ENCODE results near the gene MYOM1.

The MYOM1 gene

GRCh38 chr18:3154214-3154613, 65.6 kb downstream of the MYOM1 start:
- DNase-seq (ENCODE audit: insufficient read length, low spot score) (no peak), FAIRE-seq (no peak)

- DNase-seq (ENCODE audit: insufficient read length, low spot score) = no peak
- peak; percentile 31 for FAIRE-seq
These were observed 66.6 kb downstream of the MYOM1 start for GRCh38 chr18:3153107-3153704.

GRCh38 chr18:3152294-3152693, 67.5 kb downstream of the MYOM1 start:
- no peak for FAIRE-seq
- DNase-seq (ENCODE audit: insufficient read length, low spot score) = no peak

- DNase-seq (ENCODE audit: insufficient read length, low spot score) (peak; percentile 44), FAIRE-seq (peak; percentile 88)
These were observed 68.1 kb downstream of the MYOM1 start for GRCh38 chr18:3151399-3152264.

- FAIRE-seq = no peak
- DNase-seq (ENCODE audit: insufficient read length, low spot score) = no peak
These were observed 69.1 kb downstream of the MYOM1 start for GRCh38 chr18:3150688-3151087.

GRCh38 chr18:3150274-3150673, 69.5 kb downstream of the MYOM1 start:
- DNase-seq (ENCODE audit: insufficient read length, low spot score) (no peak), FAIRE-seq (no peak)

GRCh38 chr18:3148930-3149535, 70.7 kb downstream of the MYOM1 start:
- no peak for DNase-seq (ENCODE audit: insufficient read length, low spot score)
- FAIRE-seq = no peak

GRCh38 chr18:3147935-3148554, 71.7 kb downstream of the MYOM1 start:
- FAIRE-seq = no peak

GRCh38 chr18:3140986-3141639, 78.7 kb downstream of the MYOM1 start:
- FAIRE-seq (no peak), DNase-seq (ENCODE audit: insufficient read length, low spot score) (no peak)

More at GRCh38 chr18:3147935-3148554, 71.7 kb downstream of the MYOM1 start:
- DNase-seq (ENCODE audit: insufficient read length, low spot score) = no peak

GRCh38 chr18:3140342-3140741, 79.4 kb downstream of the MYOM1 start:
- DNase-seq (ENCODE audit: insufficient read length, low spot score) (no peak), FAIRE-seq (no peak)

GRCh38 chr18:3139406-3139805, 80.4 kb downstream of the MYOM1 start:
- DNase-seq (ENCODE audit: insufficient read length, low spot score) = no peak
- FAIRE-seq = no peak

GRCh38 chr18:3138274-3138975, 81.3 kb downstream of the MYOM1 start:
- no peak for FAIRE-seq
- DNase-seq (ENCODE audit: insufficient read length, low spot score) = no peak

GRCh38 chr18:3135536-3135935, 84.2 kb downstream of the MYOM1 start:
- DNase-seq (ENCODE audit: insufficient read length, low spot score) (no peak), FAIRE-seq (no peak)

- FAIRE-seq = no peak
These were observed 87.1 kb downstream of the MYOM1 start for GRCh38 chr18:3132700-3133099.

GRCh38 chr18:3130344-3130743, 89.4 kb downstream of the MYOM1 start:
- FAIRE-seq = no peak
- DNase-seq (ENCODE audit: insufficient read length, low spot score) = no peak

More at GRCh38 chr18:3132700-3133099, 87.1 kb downstream of the MYOM1 start:
- no peak for DNase-seq (ENCODE audit: insufficient read length, low spot score)

GRCh38 chr18:3129053-3129864, 90.5 kb downstream of the MYOM1 start:
- FAIRE-seq (peak; percentile 94), DNase-seq (ENCODE audit: insufficient read length, low spot score) (peak; percentile 69)

- DNase-seq (ENCODE audit: insufficient read length, low spot score) = no peak
- no peak for FAIRE-seq
These were observed 93.2 kb downstream of the MYOM1 start for GRCh38 chr18:3126457-3127097.

- FAIRE-seq = no peak
- no peak for DNase-seq (ENCODE audit: insufficient read length, low spot score)
These were observed 94.9 kb downstream of the MYOM1 start for GRCh38 chr18:3124822-3125221.

GRCh38 chr18:3122851-3123250, 96.9 kb downstream of the MYOM1 start:
- DNase-seq (ENCODE audit: insufficient read length, low spot score) (no peak), FAIRE-seq (no peak)
